ENCODE measurements around the gene BRAT1.

DNA sequence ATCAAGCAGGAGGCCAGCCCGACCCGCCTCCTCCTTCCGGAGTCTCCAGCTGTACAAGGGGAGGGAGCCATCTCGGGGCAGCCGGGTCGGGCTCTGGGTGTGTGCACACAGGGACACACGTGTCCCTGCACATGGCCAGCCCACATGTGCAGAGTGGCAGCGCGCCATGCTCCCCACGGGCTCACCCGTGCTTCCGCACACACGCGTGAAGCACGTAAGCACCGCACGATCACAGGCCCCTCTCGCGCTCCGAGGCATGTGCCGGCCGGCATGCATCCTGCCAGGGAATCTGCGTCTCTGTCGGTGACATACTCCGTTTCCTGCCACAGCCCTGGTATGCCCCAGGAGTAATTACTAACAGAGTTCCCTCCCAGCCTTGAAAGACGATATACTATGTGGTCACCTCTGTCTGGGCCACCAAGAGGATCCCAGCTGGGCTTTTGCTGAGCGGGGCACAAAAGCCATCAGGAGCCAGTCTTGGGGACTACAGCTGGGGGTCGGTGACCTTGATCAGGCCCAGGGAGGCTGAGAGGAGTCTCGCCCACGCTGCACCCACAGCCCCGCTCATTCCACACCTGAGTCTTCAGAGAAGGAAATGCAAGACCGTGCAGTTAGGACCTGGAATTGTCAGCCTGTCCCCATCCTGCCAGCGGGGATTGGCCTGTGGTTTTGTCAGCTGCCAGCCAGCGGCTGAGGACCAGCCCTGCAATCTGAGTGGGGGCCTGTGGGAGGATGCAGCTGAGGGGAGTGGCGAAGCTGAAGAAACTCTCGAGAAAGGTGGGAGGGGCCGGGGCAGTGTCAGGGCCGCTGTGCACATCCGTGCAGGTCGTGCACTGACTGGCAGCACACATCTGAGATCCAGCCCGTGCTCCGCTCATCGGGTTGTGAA lies 46.8 kb downstream of the BRAT1 start:
- TF ChIP-seq POLR2A (IDR thresholded peaks at IDR 0.05), result no peak
- TF ChIP-seq, protein P1, sequence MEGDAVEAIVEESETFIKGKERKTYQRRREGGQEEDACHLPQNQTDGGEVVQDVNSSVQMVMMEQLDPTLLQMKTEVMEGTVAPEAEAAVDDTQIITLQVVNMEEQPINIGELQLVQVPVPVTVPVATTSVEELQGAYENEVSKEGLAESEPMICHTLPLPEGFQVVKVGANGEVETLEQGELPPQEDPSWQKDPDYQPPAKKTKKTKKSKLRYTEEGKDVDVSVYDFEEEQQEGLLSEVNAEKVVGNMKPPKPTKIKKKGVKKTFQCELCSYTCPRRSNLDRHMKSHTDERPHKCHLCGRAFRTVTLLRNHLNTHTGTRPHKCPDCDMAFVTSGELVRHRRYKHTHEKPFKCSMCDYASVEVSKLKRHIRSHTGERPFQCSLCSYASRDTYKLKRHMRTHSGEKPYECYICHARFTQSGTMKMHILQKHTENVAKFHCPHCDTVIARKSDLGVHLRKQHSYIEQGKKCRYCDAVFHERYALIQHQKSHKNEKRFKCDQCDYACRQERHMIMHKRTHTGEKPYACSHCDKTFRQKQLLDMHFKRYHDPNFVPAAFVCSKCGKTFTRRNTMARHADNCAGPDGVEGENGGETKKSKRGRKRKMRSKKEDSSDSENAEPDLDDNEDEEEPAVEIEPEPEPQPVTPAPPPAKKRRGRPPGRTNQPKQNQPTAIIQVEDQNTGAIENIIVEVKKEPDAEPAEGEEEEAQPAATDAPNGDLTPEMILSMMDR (IDR thresholded peaks at IDR 0.05), result no peak
- peak in 1 of 2 donors; percentile 73 for TF ChIP-seq POLR2AphosphoS5 (IDR thresholded peaks at IDR 0.05; ENCODE audit: insufficient read depth in 1 of 2, low read depth in 1 of 2)

All from vagina (tissue), 2 donors.